Uterus (tissue), 2 donors: ENCODE data around the gene GANC.

ENCODE experiments used
- CTCF ChIP-seq, 4 experiments: fragments of 200-600 bp in 2 of 4; fragments of 450-650 bp in 2 of 4; sonication (generic) in 2 of 4; IDR thresholded peaks; one replicate each; pipeline ENCODE4 v1.5.1; 2016 to 2019; ENCODE audit warnings: antibody characterized with exemption in 4 of 4, mild to moderate bottlenecking in 2 of 4, moderate library complexity in 1 of 4
- POLR2A ChIP-seq, 2 donors: fragments of 450-650 bp; IDR thresholded peaks; one replicate each; pipeline ENCODE4 v1.6.1; 2016; ENCODE audit warnings: antibody characterized with exemption in 2 of 2, mild to moderate bottlenecking in 1 of 2, moderate library complexity in 1 of 2

GRCh38 chr15:42228036-42228435 lies 45.0 kb upstream of the GANC start:
- no peak for TF ChIP-seq CTCF (IDR thresholded peaks at IDR 0.05)
- TF ChIP-seq POLR2A (IDR thresholded peaks at IDR 0.05) = no peak
